Osteocyte (in vitro differentiated cells): Measurements from ENCODE around the gene GPR42. TPM values are rescaled to one million over a fixed set of nuclear protein-coding genes. Genes with fewer than 3 reads are reported as not detected.

Experiments
- DNase-seq: peaks from one replicate; pipeline ENCODE4 v3.0.0; 2021; ENCODE audit warnings: mixed read lengths; ENCODE audit not compliant: unreplicated experiment; ENCODE audit errors: extremely low spot score
- H3K27ac Mint-ChIP-seq: one replicate; pipeline ENCODE4 v1.8.0; 2021; ENCODE audit warnings: mild to moderate bottlenecking, mixed read lengths; ENCODE audit not compliant: unreplicated experiment
- H3K27me3 Mint-ChIP-seq: one replicate; pipeline ENCODE4 v1.8.0; 2021; ENCODE audit warnings: mixed read lengths; ENCODE audit not compliant: unreplicated experiment
- H3K36me3 Mint-ChIP-seq: one replicate; pipeline ENCODE4 v1.8.0; 2021; ENCODE audit warnings: mixed read lengths; ENCODE audit not compliant: unreplicated experiment
- H3K4me1 Mint-ChIP-seq: one replicate; pipeline ENCODE4 v1.8.0; 2021; ENCODE audit warnings: mixed read lengths; ENCODE audit not compliant: unreplicated experiment
- H3K4me3 Mint-ChIP-seq: one replicate; pipeline ENCODE4 v1.8.0; 2021; ENCODE audit warnings: mild to moderate bottlenecking, moderate library complexity, mixed read lengths; ENCODE audit not compliant: unreplicated experiment
- H3K9me3 Mint-ChIP-seq: one replicate; pipeline ENCODE4 v1.8.0; 2021; ENCODE audit warnings: mixed read lengths; ENCODE audit not compliant: unreplicated experiment
- CTCF ChIP-seq: fragments of 200-600 bp; sonication (generic); IDR thresholded peaks from 2 replicates; pipeline ENCODE4 v1.5.0; 2021; ENCODE audit warnings: antibody characterized with exemption, mild to moderate bottlenecking, moderate library complexity
- long read RNA-seq: library from polyadenylated mRNA; unstranded; transcript quantifications from one replicate; pipeline ENCODE4 v2.0.0, GENCODE V29; 2021
- total RNA-seq: library from RNA; stranded (reverse); gene quantifications from 2 replicates; pipeline ENCODE4 v1.2.1, GENCODE V29; 2021

GPR42 gene
- total RNA-seq, result not detected in 2 replicates
- long read RNA-seq, result 0 reads

- peak; percentile 19 for DNase-seq
- Mint-ChIP-seq H3K4me1 (no peaks in the 10 kb centered on the region), H3K27ac (no peak within 1 kb of the TSS), H3K9me3 (no peaks in the 10 kb centered on the region), H3K4me3 (no peak within 1 kb of the TSS), H3K27me3 (peaks cover 4% of the 10 kb centered on the region), H3K36me3 (no peaks in the 10 kb centered on the region)
- no peak for TF ChIP-seq CTCF
Observed at GRCh38 chr19:35370722-35371121, at the start of gene GPR42. Gene GPR42 (plus strand): TSS chr19:35371068. CDS start chr19:35371360, 292 bp downstream.

- Mint-ChIP-seq H3K4me3 (no peak overlapping the region), H3K9me3 (no peaks in the 10 kb centered on the region), H3K27ac (no peak overlapping the region), H3K27me3 (peaks cover 13% of the 10 kb centered on the region), H3K4me1 (peaks cover 8% of the 10 kb centered on the region), H3K36me3 (no peaks in the 10 kb centered on the region)
- DNase-seq, result no peak
- TF ChIP-seq CTCF, result no peak
Observed at GRCh38 chr19:35321291-35321690, 49.6 kb upstream of the GPR42 start.

- Mint-ChIP-seq H3K4me3 (no peak overlapping the region), H3K27me3 (peaks cover 15% of the 10 kb centered on the region), H3K9me3 (no peaks in the 10 kb centered on the region), H3K36me3 (no peaks in the 10 kb centered on the region), H3K27ac (no peak overlapping the region), H3K4me1 (peaks cover 8% of the 10 kb centered on the region)
- DNase-seq, result no peak
- no peak for TF ChIP-seq CTCF
Observed at GRCh38 chr19:35322014-35322413, 48.9 kb upstream of the GPR42 start.

GRCh38 chr19:35327642-35328041 is 43.2 kb upstream of the GPR42 start:
- DNase-seq, result no peak
- H3K4me3 Mint-ChIP-seq, result no peak overlapping the region
- no peaks in the 10 kb centered on the region for H3K4me1 Mint-ChIP-seq
- H3K36me3 Mint-ChIP-seq, result no peaks in the 10 kb centered on the region
- peak; percentile 21 for TF ChIP-seq CTCF
- H3K9me3 Mint-ChIP-seq, result no peaks in the 10 kb centered on the region
- no peak overlapping the region for H3K27ac Mint-ChIP-seq
- peaks cover 26% of the 10 kb centered on the region for H3K27me3 Mint-ChIP-seq

GRCh38 chr19:35328851-35329285 is 42.0 kb upstream of the GPR42 start, which contains the start of gene CD22:
Gene CD22 (plus strand): TSS chr19:35329187. CDS start chr19:35332041, 2,854 bp downstream.
- TF ChIP-seq CTCF, result no peak
- Mint-ChIP-seq H3K36me3 (no peaks in the 10 kb centered on the region), H3K27me3 (peaks cover 28% of the 10 kb centered on the region), H3K27ac (no peak within 1 kb of the TSS), H3K4me1 (no peaks in the 10 kb centered on the region), H3K9me3 (no peaks in the 10 kb centered on the region), H3K4me3 (no peak within 1 kb of the TSS)
- DNase-seq, result no peak
